ENCODE data around the gene NFIX. TPM values are rescaled to one million over a fixed set of nuclear protein-coding genes. Genes with fewer than 3 reads are reported as not detected.
A peak's percentile ranks its signal among the peaks of the same experiment; 100 is the strongest.

NFIX gene
- total RNA-seq, 3 donors from 2014 or later (not counting 1 experiment from before 2014, with no cell fraction given): 0.61 to 2.1 (median 1.3) TPM

- peaks cover 3% of the 10 kb centered on the region in 2 donors for H3K9me3 Mint-ChIP-seq
- peaks cover 36% of the 10 kb centered on the region for H3K27me3 ChIP-seq (ENCODE audit: control insufficient read depth, insufficient read depth, low read length)
- H3K27me3 Mint-ChIP-seq (ENCODE audit: low read depth in 2 of 2): peaks cover 8 to 23% of the 10 kb centered on the region in 2 donors
- H3K4me1 ChIP-seq (ENCODE audit: control insufficient read depth, insufficient read depth, low read length): peaks cover 60% of the 10 kb centered on the region
- DNase-seq: peak in 1 of 2 donors; percentile 55
- no peak overlapping the region for H3K4me3 Mint-ChIP-seq
- TF ChIP-seq CTCF (IDR thresholded peaks at IDR 0.05): no peak
- no peak overlapping the region for H3K27ac Mint-ChIP-seq
- no peaks in the 10 kb centered on the region for H3K36me3 Mint-ChIP-seq
- H3K36me3 ChIP-seq (ENCODE audit: control insufficient read depth, insufficient read depth, low read length): no peaks in the 10 kb centered on the region
- peaks cover 23 to 36% of the 10 kb centered on the region in 2 donors for H3K4me1 Mint-ChIP-seq
- H3K9me3 ChIP-seq (ENCODE audit: control insufficient read depth, insufficient read depth, low read length): no peaks in the 10 kb centered on the region
- ATAC-seq: no peak
- WGBS (ENCODE audit: insufficient coverage): 7% methylated on average over 25 of the region's 25 CpGs
- H3K4me3 ChIP-seq (ENCODE audit: low read length): peak overlapping the region; percentile 22
- H3K27ac ChIP-seq (ENCODE audit: low read length): peak overlapping the region; percentile 15
- intact Hi-C loops (cut with micrococcal nuclease): no loop called here
Measured at GRCh38 chr19:13095393-13095784, 100.1 kb downstream of the NFIX start.

- Mint-ChIP-seq H3K27ac (peak overlapping the region in 1 of 2 donors; percentile 58), H3K4me1 (peaks cover 25 to 37% of the 10 kb centered on the region in 2 donors), H3K9me3 (peaks cover 3% of the 10 kb centered on the region in 2 donors), H3K36me3 (no peaks in the 10 kb centered on the region), H3K4me3 (no peak overlapping the region), H3K27me3 (ENCODE audit: low read depth in 2 of 2) (peaks cover 8 to 23% of the 10 kb centered on the region in 2 donors)
- H3K36me3 ChIP-seq (ENCODE audit: control insufficient read depth, insufficient read depth, low read length): no peaks in the 10 kb centered on the region
- TF ChIP-seq CTCF (IDR thresholded peaks at IDR 0.05): no peak
- intact Hi-C loops (cut with micrococcal nuclease): no loop called here
- H3K9me3 ChIP-seq (ENCODE audit: control insufficient read depth, insufficient read depth, low read length): no peaks in the 10 kb centered on the region
- H3K4me1 ChIP-seq (ENCODE audit: control insufficient read depth, insufficient read depth, low read length): peaks cover 69% of the 10 kb centered on the region
- peak overlapping the region; percentile 22 for H3K4me3 ChIP-seq (ENCODE audit: low read length)
- DNase-seq (peak in 1 of 2 donors; percentile 39), ATAC-seq (no peak)
- 3% methylated on average over 44 of the region's 44 CpGs for WGBS (ENCODE audit: insufficient coverage)
- peaks cover 36% of the 10 kb centered on the region for H3K27me3 ChIP-seq (ENCODE audit: control insufficient read depth, insufficient read depth, low read length)
- H3K27ac ChIP-seq (ENCODE audit: low read length): peak overlapping the region; percentile 28
Measured at GRCh38 chr19:13095934-13096927, 101.0 kb downstream of the NFIX start.

- Histone ChIP-seq H3K4me1 (ENCODE audit: control insufficient read depth, insufficient read depth, low read length) (peaks cover 77% of the 10 kb centered on the region), H3K27me3 (ENCODE audit: control insufficient read depth, insufficient read depth, low read length) (peaks cover 36% of the 10 kb centered on the region), H3K9me3 (ENCODE audit: control insufficient read depth, insufficient read depth, low read length) (no peaks in the 10 kb centered on the region), H3K27ac (ENCODE audit: low read length) (peak overlapping the region; percentile 32), H3K4me3 (ENCODE audit: low read length) (peak overlapping the region; percentile 4), H3K36me3 (ENCODE audit: control insufficient read depth, insufficient read depth, low read length) (no peaks in the 10 kb centered on the region)
- Mint-ChIP-seq H3K4me3 (peak overlapping the region; percentile 40), H3K27ac (no peak overlapping the region), H3K4me1 (peaks cover 25 to 44% of the 10 kb centered on the region in 2 donors), H3K36me3 (no peaks in the 10 kb centered on the region), H3K27me3 (ENCODE audit: low read depth in 2 of 2) (peaks cover 8 to 20% of the 10 kb centered on the region in 2 donors), H3K9me3 (peaks cover 3% of the 10 kb centered on the region in 2 donors)
- TF ChIP-seq CTCF (IDR thresholded peaks at IDR 0.05): no peak
- intact Hi-C loops (cut with micrococcal nuclease): no loop called here
- DNase-seq (peak in 1 of 2 donors; percentile 51), ATAC-seq (no peak)
- 4% methylated on average over 10 of the region's 20 CpGs for WGBS (ENCODE audit: insufficient coverage)
Measured at GRCh38 chr19:13097033-13097462, 101.8 kb downstream of the NFIX start.

Measured in natural killer cell (primary cell).